SH-SY5Y (cell line): ENCODE data around the gene FGF12.

Experiments
- GATA2 ChIP-seq: IDR thresholded peaks from 2 replicates; pipeline ENCODE4 v1.6.1; 2011; ENCODE audit warnings: mild to moderate bottlenecking, low read depth, low read length
- GATA3 ChIP-seq: IDR thresholded peaks from 2 replicates; pipeline ENCODE4 v1.6.1; 2011; ENCODE audit warnings: low read depth, mild to moderate bottlenecking, low read length, moderate library complexity

DNA sequence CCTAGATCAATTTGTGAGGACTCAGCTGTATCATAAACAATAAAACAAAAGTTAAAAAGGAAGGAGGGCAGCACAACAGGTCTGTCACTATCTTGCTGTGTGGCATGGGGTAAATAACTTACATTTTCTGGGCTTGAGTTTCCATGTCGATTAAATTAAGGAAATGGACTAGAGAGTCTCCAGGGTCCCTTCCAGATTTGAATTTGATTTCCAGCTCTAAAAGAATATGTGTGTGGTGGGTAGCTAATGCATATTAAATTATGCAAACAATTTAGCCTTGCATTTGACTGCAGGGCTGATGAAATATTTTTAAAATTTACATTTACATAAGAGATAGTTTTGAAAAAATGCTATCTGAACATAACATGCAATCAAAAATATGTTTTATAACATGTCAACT, 447.7 kb downstream of the FGF12 start:
- no peak for TF ChIP-seq GATA3
- TF ChIP-seq GATA2: no peak
